A172 (cell line): ENCODE data around the gene HAVCR2. TPM values are rescaled to one million over a fixed set of nuclear protein-coding genes. Genes with fewer than 3 reads are reported as not detected.
A peak's percentile ranks its signal among the peaks of the same experiment; 100 is the strongest.
"Not testable (repeated sequence)": the region's sequence is repeated elsewhere in the genome, so short reads cannot be mapped to it uniquely, and the experiment has no call there.

ENCODE experiments used
- DNase-seq: peaks from one replicate; pipeline ENCODE4 v3.0.0-alpha.2; 2015; ENCODE audit warnings: low spot score
- total RNA-seq: library from RNA; depleted of rRNA; stranded (reverse); fragments of >200 nt; shearing (Covaris generic); gene quantifications from 2 replicates; pipeline ENCODE4 v1.2.3, GENCODE V29; 2014

Gene HAVCR2
- total RNA-seq, 1 experiment from 2014 or later, result not detected

GRCh38 chr5:157088342-157088990 is 20.4 kb downstream of the HAVCR2 start:
- DNase-seq, result no peak

- DNase-seq, result no peak
These were observed 22.0 kb downstream of the HAVCR2 start for GRCh38 chr5:157086751-157087359.

- DNase-seq, result no peak
These were observed 22.9 kb downstream of the HAVCR2 start for GRCh38 chr5:157085930-157086329.

GRCh38 chr5:157080286-157080685 is 28.6 kb downstream of the HAVCR2 start:
- DNase-seq, result no peak

- DNase-seq, result peak; percentile 71
These were observed 32.3 kb downstream of the HAVCR2 start for GRCh38 chr5:157076558-157076957.

- peak; percentile 44 for DNase-seq
These were observed 36.3 kb downstream of the HAVCR2 start for GRCh38 chr5:157072508-157072907.

- DNase-seq, result no peak
These were observed 38.9 kb downstream of the HAVCR2 start for GRCh38 chr5:157069949-157070348.

GRCh38 chr5:157068785-157069184 is 40.1 kb downstream of the HAVCR2 start:
- no peak for DNase-seq

GRCh38 chr5:157068339-157068738 is 40.5 kb downstream of the HAVCR2 start:
- no peak for DNase-seq

GRCh38 chr5:157067005-157067404 is 41.8 kb downstream of the HAVCR2 start:
- DNase-seq, result no peak

GRCh38 chr5:157066080-157066479 is 42.8 kb downstream of the HAVCR2 start:
- no peak for DNase-seq

GRCh38 chr5:157063776-157064430 is 44.9 kb downstream of the HAVCR2 start:
- no peak for DNase-seq

GRCh38 chr5:157059891-157060290 is 49.0 kb downstream of the HAVCR2 start:
- no peak for DNase-seq

GRCh38 chr5:157059093-157059539 is 49.7 kb downstream of the HAVCR2 start, which contains the start of gene HAVCR1:
Gene HAVCR1 (minus strand): TSS chr5:157059116. CDS start chr5:157057943, 1,173 bp downstream.
- DNase-seq, result no peak

- no peak for DNase-seq
These were observed 51.1 kb downstream of the HAVCR2 start for GRCh38 chr5:157057459-157058370.

GRCh38 chr5:157056848-157057247 is 52.0 kb downstream of the HAVCR2 start:
- DNase-seq, result not testable (repeated sequence)

- no peak for DNase-seq
These were observed 57.1 kb downstream of the HAVCR2 start for GRCh38 chr5:157051604-157052245.

- DNase-seq, result no peak
These were observed 58.8 kb downstream of the HAVCR2 start for GRCh38 chr5:157050050-157050449.

GRCh38 chr5:157049605-157050004 is 59.2 kb downstream of the HAVCR2 start:
- DNase-seq, result peak; percentile 72

GRCh38 chr5:157047898-157048297 is 60.9 kb downstream of the HAVCR2 start:
- no peak for DNase-seq

- not testable (repeated sequence) for DNase-seq
These were observed 61.8 kb downstream of the HAVCR2 start for GRCh38 chr5:157047016-157047415.
